ENCODE data around the gene NBEA.
A peak's percentile ranks its signal among the peaks of the same experiment; 100 is the strongest.
"Not testable (repeated sequence)": the region's sequence is repeated elsewhere in the genome, so short reads cannot be mapped to it uniquely, and the experiment has no call there.

NBEA gene

GRCh38 chr13:35664747-35665146 lies 722.7 kb downstream of the NBEA start:
- H3K4me1 ChIP-seq (ENCODE audit: control insufficient read depth in 5 of 5, insufficient read depth in 5 of 5, low read length in 5 of 5), result no peaks in the 10 kb centered on the region
- no peaks in the 10 kb centered on the region for H3K9me3 ChIP-seq (ENCODE audit: control insufficient read depth in 5 of 5, low read length in 5 of 5)
- no peak overlapping the region for H3K27ac ChIP-seq (ENCODE audit: low read depth, low read length)
- no peak overlapping the region for H3K4me3 ChIP-seq (ENCODE audit: low read depth in 1 of 5, low read length in 5 of 5)
- peaks cover 0 to 8% (median 0%) of the 10 kb centered on the region in 5 donors for H3K36me3 ChIP-seq (ENCODE audit: control insufficient read depth in 5 of 5, insufficient read depth in 5 of 5, low read length in 5 of 5)
- H3K9ac ChIP-seq (ENCODE audit: low read length in 5 of 5), result no peak overlapping the region
- no peaks in the 10 kb centered on the region for H3K27me3 ChIP-seq (ENCODE audit: control insufficient read depth in 5 of 5, insufficient read depth in 4 of 5, low read length in 5 of 5)

DNA sequence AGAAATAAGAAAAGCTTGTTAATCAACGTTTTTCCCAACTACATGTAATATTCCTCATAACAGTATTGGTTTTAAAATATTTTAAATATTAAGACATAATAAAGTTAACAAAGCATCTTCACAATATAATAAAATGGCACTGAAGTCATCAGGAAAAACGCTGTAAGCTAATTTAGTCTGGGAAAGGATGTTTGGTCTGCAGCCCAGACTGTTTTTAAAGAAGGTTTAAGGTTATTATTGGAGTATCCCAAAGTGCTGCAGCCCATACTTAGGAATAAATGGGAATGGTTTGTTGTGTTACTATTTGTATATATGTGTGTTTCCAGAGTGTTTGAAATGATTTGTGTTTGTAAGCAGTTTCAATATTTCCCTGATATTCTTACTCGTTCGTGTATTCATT lies 727.3 kb downstream of the NBEA start:
- no peaks in the 10 kb centered on the region for H3K4me1 ChIP-seq (ENCODE audit: control insufficient read depth in 5 of 5, insufficient read depth in 5 of 5, low read length in 5 of 5)
- H3K9ac ChIP-seq (ENCODE audit: low read length in 5 of 5), result no peak overlapping the region
- H3K27me3 ChIP-seq (ENCODE audit: control insufficient read depth in 5 of 5, insufficient read depth in 4 of 5, low read length in 5 of 5), result no peaks in the 10 kb centered on the region
- no peak overlapping the region for H3K4me3 ChIP-seq (ENCODE audit: low read depth in 1 of 5, low read length in 5 of 5)
- H3K9me3 ChIP-seq (ENCODE audit: control insufficient read depth in 5 of 5, low read length in 5 of 5), result no peaks in the 10 kb centered on the region
- H3K36me3 ChIP-seq (ENCODE audit: control insufficient read depth in 5 of 5, insufficient read depth in 5 of 5, low read length in 5 of 5), result peaks cover 0 to 8% (median 2%) of the 10 kb centered on the region in 5 donors
- H3K27ac ChIP-seq (ENCODE audit: low read depth, low read length), result no peak overlapping the region

GRCh38 chr13:35672611-35673010 lies 730.5 kb downstream of the NBEA start:
- Histone ChIP-seq H3K4me1 (ENCODE audit: control insufficient read depth in 5 of 5, insufficient read depth in 5 of 5, low read length in 5 of 5) (no peaks in the 10 kb centered on the region), H3K9me3 (ENCODE audit: control insufficient read depth in 5 of 5, low read length in 5 of 5) (peaks cover 0 to 11% (median 7%) of the 10 kb centered on the region in 5 donors), H3K27ac (ENCODE audit: low read depth, low read length) (no peak overlapping the region), H3K36me3 (ENCODE audit: control insufficient read depth in 5 of 5, insufficient read depth in 5 of 5, low read length in 5 of 5) (peaks cover 0 to 5% (median 2%) of the 10 kb centered on the region in 5 donors), H3K27me3 (ENCODE audit: control insufficient read depth in 5 of 5, insufficient read depth in 4 of 5, low read length in 5 of 5) (no peaks in the 10 kb centered on the region), H3K4me3 (ENCODE audit: low read depth in 1 of 5, low read length in 5 of 5) (no peak overlapping the region), H3K9ac (ENCODE audit: low read length in 5 of 5) (no peak overlapping the region)

- H3K27me3 ChIP-seq (ENCODE audit: control insufficient read depth in 5 of 5, insufficient read depth in 4 of 5, low read length in 5 of 5), result no peaks in the 10 kb centered on the region
- no peaks in the 10 kb centered on the region for H3K36me3 ChIP-seq (ENCODE audit: control insufficient read depth in 5 of 5, insufficient read depth in 5 of 5, low read length in 5 of 5)
- no peak overlapping the region for H3K4me3 ChIP-seq (ENCODE audit: low read depth in 1 of 5, low read length in 5 of 5)
- H3K9ac ChIP-seq (ENCODE audit: low read length in 5 of 5), result no peak overlapping the region
- H3K9me3 ChIP-seq (ENCODE audit: control insufficient read depth in 5 of 5, low read length in 5 of 5), result peaks cover 0 to 11% (median 7%) of the 10 kb centered on the region in 5 donors
- no peaks in the 10 kb centered on the region for H3K4me1 ChIP-seq (ENCODE audit: control insufficient read depth in 5 of 5, insufficient read depth in 5 of 5, low read length in 5 of 5)
- H3K27ac ChIP-seq (ENCODE audit: low read depth, low read length), result no peak overlapping the region
These were observed 733.6 kb downstream of the NBEA start for GRCh38 chr13:35675651-35676050.

- H3K27me3 ChIP-seq (ENCODE audit: control insufficient read depth in 5 of 5, insufficient read depth in 4 of 5, low read length in 5 of 5); H3K4me3 ChIP-seq (ENCODE audit: low read depth in 1 of 5, low read length in 5 of 5); H3K9ac ChIP-seq (ENCODE audit: low read length in 5 of 5); H3K36me3 ChIP-seq (ENCODE audit: control insufficient read depth in 5 of 5, insufficient read depth in 5 of 5, low read length in 5 of 5); H3K27ac ChIP-seq (ENCODE audit: low read depth, low read length); H3K4me1 ChIP-seq (ENCODE audit: control insufficient read depth in 5 of 5, insufficient read depth in 5 of 5, low read length in 5 of 5): not testable (repeated sequence)
- H3K9me3 ChIP-seq (ENCODE audit: control insufficient read depth in 5 of 5, low read length in 5 of 5), result peaks cover 0 to 11% (median 7%) of the 10 kb centered on the region in 5 donors
These were observed 735.8 kb downstream of the NBEA start for GRCh38 chr13:35677863-35678262.

- H3K4me3 ChIP-seq (ENCODE audit: low read depth in 1 of 5, low read length in 5 of 5), result no peak overlapping the region
- no peaks in the 10 kb centered on the region for H3K36me3 ChIP-seq (ENCODE audit: control insufficient read depth in 5 of 5, insufficient read depth in 5 of 5, low read length in 5 of 5)
- H3K27ac ChIP-seq (ENCODE audit: low read depth, low read length), result no peak overlapping the region
- no peak overlapping the region for H3K9ac ChIP-seq (ENCODE audit: low read length in 5 of 5)
- H3K27me3 ChIP-seq (ENCODE audit: control insufficient read depth in 5 of 5, insufficient read depth in 4 of 5, low read length in 5 of 5), result no peaks in the 10 kb centered on the region
- H3K9me3 ChIP-seq (ENCODE audit: control insufficient read depth in 5 of 5, low read length in 5 of 5), result peaks cover 0 to 9% (median 7%) of the 10 kb centered on the region in 5 donors
- H3K4me1 ChIP-seq (ENCODE audit: control insufficient read depth in 5 of 5, insufficient read depth in 5 of 5, low read length in 5 of 5), result no peaks in the 10 kb centered on the region
These were observed 739.6 kb downstream of the NBEA start for GRCh38 chr13:35681685-35682084.

- Histone ChIP-seq H3K36me3 (ENCODE audit: control insufficient read depth in 5 of 5, insufficient read depth in 5 of 5, low read length in 5 of 5) (no peaks in the 10 kb centered on the region), H3K4me1 (ENCODE audit: control insufficient read depth in 5 of 5, insufficient read depth in 5 of 5, low read length in 5 of 5) (no peaks in the 10 kb centered on the region), H3K27me3 (ENCODE audit: control insufficient read depth in 5 of 5, insufficient read depth in 4 of 5, low read length in 5 of 5) (no peaks in the 10 kb centered on the region), H3K4me3 (ENCODE audit: low read depth in 1 of 5, low read length in 5 of 5) (no peak overlapping the region), H3K27ac (ENCODE audit: low read depth, low read length) (no peak overlapping the region), H3K9ac (ENCODE audit: low read length in 5 of 5) (no peak overlapping the region), H3K9me3 (ENCODE audit: control insufficient read depth in 5 of 5, low read length in 5 of 5) (no peaks in the 10 kb centered on the region)
These were observed 742.4 kb downstream of the NBEA start for GRCh38 chr13:35684432-35684831.

GRCh38 chr13:35687336-35687735 lies 745.3 kb downstream of the NBEA start:
- H3K4me3 ChIP-seq (ENCODE audit: low read depth in 1 of 5, low read length in 5 of 5), result no peak overlapping the region
- peaks cover 0 to 3% (median 0%) of the 10 kb centered on the region in 5 donors for H3K4me1 ChIP-seq (ENCODE audit: control insufficient read depth in 5 of 5, insufficient read depth in 5 of 5, low read length in 5 of 5)
- H3K9ac ChIP-seq (ENCODE audit: low read length in 5 of 5), result no peak overlapping the region
- no peak overlapping the region for H3K27ac ChIP-seq (ENCODE audit: low read depth, low read length)
- no peaks in the 10 kb centered on the region for H3K27me3 ChIP-seq (ENCODE audit: control insufficient read depth in 5 of 5, insufficient read depth in 4 of 5, low read length in 5 of 5)
- no peaks in the 10 kb centered on the region for H3K9me3 ChIP-seq (ENCODE audit: control insufficient read depth in 5 of 5, low read length in 5 of 5)
- H3K36me3 ChIP-seq (ENCODE audit: control insufficient read depth in 5 of 5, insufficient read depth in 5 of 5, low read length in 5 of 5), result no peaks in the 10 kb centered on the region

- Histone ChIP-seq H3K9ac (ENCODE audit: low read length in 5 of 5) (peak overlapping the region in 1 of 5 donors; percentile 4), H3K9me3 (ENCODE audit: control insufficient read depth in 5 of 5, low read length in 5 of 5) (no peaks in the 10 kb centered on the region), H3K27me3 (ENCODE audit: control insufficient read depth in 5 of 5, insufficient read depth in 4 of 5, low read length in 5 of 5) (no peaks in the 10 kb centered on the region), H3K4me3 (ENCODE audit: low read depth in 1 of 5, low read length in 5 of 5) (no peak overlapping the region), H3K36me3 (ENCODE audit: control insufficient read depth in 5 of 5, insufficient read depth in 5 of 5, low read length in 5 of 5) (no peaks in the 10 kb centered on the region), H3K4me1 (ENCODE audit: control insufficient read depth in 5 of 5, insufficient read depth in 5 of 5, low read length in 5 of 5) (peaks cover 0 to 3% (median 0%) of the 10 kb centered on the region in 5 donors), H3K27ac (ENCODE audit: low read depth, low read length) (no peak overlapping the region)
These were observed 748.6 kb downstream of the NBEA start for GRCh38 chr13:35690581-35691207.

GRCh38 chr13:35693134-35693784 lies 751.2 kb downstream of the NBEA start:
- Histone ChIP-seq H3K4me1 (ENCODE audit: control insufficient read depth in 5 of 5, insufficient read depth in 5 of 5, low read length in 5 of 5) (peaks cover 0 to 3% (median 0%) of the 10 kb centered on the region in 5 donors), H3K27me3 (ENCODE audit: control insufficient read depth in 5 of 5, insufficient read depth in 4 of 5, low read length in 5 of 5) (peaks cover 0 to 5% (median 3%) of the 10 kb centered on the region in 5 donors), H3K27ac (ENCODE audit: low read depth, low read length) (no peak overlapping the region), H3K9ac (ENCODE audit: low read length in 5 of 5) (no peak overlapping the region), H3K9me3 (ENCODE audit: control insufficient read depth in 5 of 5, low read length in 5 of 5) (no peaks in the 10 kb centered on the region), H3K4me3 (ENCODE audit: low read depth in 1 of 5, low read length in 5 of 5) (no peak overlapping the region), H3K36me3 (ENCODE audit: control insufficient read depth in 5 of 5, insufficient read depth in 5 of 5, low read length in 5 of 5) (no peaks in the 10 kb centered on the region)

Data from subcutaneous abdominal adipose tissue (tissue), 5 donors.